Activated B cell treated with CpG ODN at 0.5 μM for 24 hours (primary cell): ENCODE data around the gene ZNF143. TPM values are rescaled to one million over a fixed set of nuclear protein-coding genes. Genes with fewer than 3 reads are reported as not detected.
A peak's percentile ranks its signal among the peaks of the same experiment; 100 is the strongest.

ENCODE experiments used
- ATAC-seq: fragments of 200-7000 bp; cut with Tn5 transposase; one replicate; pipeline ENCODE4 v1.10.0; 2021; ENCODE audit warnings: low read depth, mild to moderate bottlenecking, moderate library complexity
- CTCF ChIA-PET: fragments of 350-600 bp; sonication (Branson Sonifier 250); formaldehyde crosslinking; loops from one replicate; lab custom pipeline; 2021; ENCODE audit warnings: antibody characterized with exemption; lab: Charles Lee
- POLR2A ChIA-PET: fragments of 350-600 bp; sonication (Branson Sonifier 250); formaldehyde crosslinking; loops from one replicate; lab custom pipeline; 2021; ENCODE audit warnings: antibody characterized with exemption; lab: Charles Lee
- DNase-seq: peaks from one replicate; pipeline ENCODE4 v3.0.0; 2022
- H3K27ac Mint-ChIP-seq: one replicate; pipeline ENCODE4 v1.8.0; 2020; ENCODE audit warnings: mixed read lengths
- H3K27me3 Mint-ChIP-seq: one replicate; pipeline ENCODE4 v1.8.0; 2021; ENCODE audit warnings: mixed read lengths
- H3K36me3 Mint-ChIP-seq: one replicate; pipeline ENCODE4 v1.8.0; 2021; ENCODE audit warnings: low read depth, mixed read lengths
- H3K4me1 Mint-ChIP-seq: one replicate; pipeline ENCODE4 v1.8.0; 2021; ENCODE audit warnings: mixed read lengths
- H3K4me3 Mint-ChIP-seq: one replicate; pipeline ENCODE4 v1.8.0; 2020; ENCODE audit warnings: mild to moderate bottlenecking, mixed read lengths
- H3K9me3 Mint-ChIP-seq: one replicate; pipeline ENCODE4 v1.8.0; 2020; ENCODE audit warnings: mixed read lengths
- intact Hi-C: fragments of 100-400 bp; cut with micrococcal nuclease; formaldehyde crosslinking; loops from one replicate; pipeline ENCODE4 v1.15.1; 2024
- total RNA-seq: library from RNA; stranded (reverse); gene quantifications from 2 replicates; pipeline ENCODE4 v1.2.3, GENCODE V29; 2022
- TF ChIP-seq, protein P1 (sequence below): fragments of 200-600 bp; IDR thresholded peaks from one replicate; pipeline ENCODE4 v1.8.0; 2022; ENCODE audit warnings: antibody characterized with exemption, mild to moderate bottlenecking

Gene ZNF143
- total RNA-seq, 1 donor from 2014 or later = 41.1 TPM

DNA sequence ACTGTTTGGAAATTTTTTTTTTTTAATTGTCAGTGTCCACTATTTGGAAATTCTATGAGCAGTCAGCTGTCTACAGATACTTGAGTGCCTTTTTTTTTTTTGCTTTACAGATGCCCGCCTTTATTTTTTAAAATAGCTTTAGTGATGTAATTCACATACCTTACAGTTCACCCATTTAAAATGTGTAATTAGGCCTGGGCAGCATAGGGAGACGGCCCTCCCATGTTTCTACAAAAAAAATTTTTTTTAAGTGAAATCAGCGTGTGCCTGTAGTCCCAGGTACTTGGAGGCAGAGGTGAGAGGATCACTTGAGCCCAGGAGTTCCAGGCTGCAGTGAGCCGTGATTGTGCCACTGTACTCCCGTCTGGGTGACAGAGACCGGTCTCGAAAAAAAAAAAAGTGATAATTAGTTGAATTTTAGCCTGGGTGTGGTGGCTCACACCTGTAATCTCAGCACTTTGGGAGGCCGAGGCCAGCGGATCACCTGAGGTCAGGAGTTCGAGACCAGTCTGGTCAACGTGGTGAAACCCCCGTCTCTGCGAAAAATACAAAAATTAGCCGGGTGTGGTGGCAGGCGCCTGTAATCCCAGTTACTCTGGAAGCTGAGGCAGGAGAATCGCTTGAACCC is 1.5 kb downstream of the ZNF143 start:
- peaks cover 32% of the 10 kb centered on the region for H3K4me1 Mint-ChIP-seq
- ATAC-seq (no peak), DNase-seq (no peak)
- H3K4me3 Mint-ChIP-seq = peak overlapping the region; percentile 97
- peak overlapping the region; percentile 98 for H3K27ac Mint-ChIP-seq
- intact Hi-C loops = loop anchor here (5.0 to 10.0 kb wide), 4 partner anchors 845 to 1393 kb away; partner anchors contain the start of genes ADM, AMPD3 and ZBED5
- ChIA-PET POLR2A (interaction anchor here (0.6 to 3.9 kb wide), 12 partner anchors 11 to 1079 kb away, joined by 3 to 33 read pairs (median 3); partner anchors contain the start of genes RNF141 and TMEM41B), CTCF (interaction anchor here (1.2 kb wide), 1 partner anchor 44 kb away, joined by 5 read pairs; no protein-coding TSS in a partner anchor)
- no peaks in the 10 kb centered on the region for H3K27me3 Mint-ChIP-seq
- TF ChIP-seq, protein P1, sequence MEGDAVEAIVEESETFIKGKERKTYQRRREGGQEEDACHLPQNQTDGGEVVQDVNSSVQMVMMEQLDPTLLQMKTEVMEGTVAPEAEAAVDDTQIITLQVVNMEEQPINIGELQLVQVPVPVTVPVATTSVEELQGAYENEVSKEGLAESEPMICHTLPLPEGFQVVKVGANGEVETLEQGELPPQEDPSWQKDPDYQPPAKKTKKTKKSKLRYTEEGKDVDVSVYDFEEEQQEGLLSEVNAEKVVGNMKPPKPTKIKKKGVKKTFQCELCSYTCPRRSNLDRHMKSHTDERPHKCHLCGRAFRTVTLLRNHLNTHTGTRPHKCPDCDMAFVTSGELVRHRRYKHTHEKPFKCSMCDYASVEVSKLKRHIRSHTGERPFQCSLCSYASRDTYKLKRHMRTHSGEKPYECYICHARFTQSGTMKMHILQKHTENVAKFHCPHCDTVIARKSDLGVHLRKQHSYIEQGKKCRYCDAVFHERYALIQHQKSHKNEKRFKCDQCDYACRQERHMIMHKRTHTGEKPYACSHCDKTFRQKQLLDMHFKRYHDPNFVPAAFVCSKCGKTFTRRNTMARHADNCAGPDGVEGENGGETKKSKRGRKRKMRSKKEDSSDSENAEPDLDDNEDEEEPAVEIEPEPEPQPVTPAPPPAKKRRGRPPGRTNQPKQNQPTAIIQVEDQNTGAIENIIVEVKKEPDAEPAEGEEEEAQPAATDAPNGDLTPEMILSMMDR = no peak
- H3K9me3 Mint-ChIP-seq = no peaks in the 10 kb centered on the region
- H3K36me3 Mint-ChIP-seq = peaks cover 16% of the 10 kb centered on the region

DNA sequence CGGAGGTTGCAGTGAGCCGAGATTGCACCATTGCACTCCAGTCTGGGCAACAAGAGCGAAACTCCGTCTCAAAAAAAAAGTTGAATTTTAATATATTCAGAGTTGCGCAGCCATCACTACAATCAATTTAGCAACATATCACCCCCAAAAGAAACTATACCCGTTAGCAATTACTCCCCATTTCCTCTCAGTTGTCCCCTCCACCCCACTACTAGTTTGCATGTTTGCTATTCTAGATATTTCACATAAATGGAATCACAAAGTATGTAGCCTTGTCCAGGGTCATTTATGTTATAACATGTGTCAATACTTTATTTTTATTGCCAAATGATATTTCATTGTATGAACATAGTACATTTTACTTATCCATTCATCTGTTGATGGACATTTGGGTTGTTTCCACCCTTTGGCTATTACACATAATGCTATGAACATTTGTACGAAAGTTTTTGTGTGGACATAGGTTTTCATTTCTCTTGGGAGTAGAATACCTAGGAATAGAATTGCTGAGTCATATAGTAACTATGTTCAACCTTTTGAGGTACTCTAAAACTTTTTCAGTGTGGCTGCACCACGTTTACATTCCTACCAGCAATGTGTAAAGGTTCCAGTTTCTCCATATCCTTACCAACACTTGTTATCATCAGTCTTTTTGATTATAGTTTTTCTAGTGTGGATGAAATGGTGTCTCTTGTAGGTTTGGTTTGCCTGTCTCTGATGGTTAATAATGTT is 2.2 kb downstream of the ZNF143 start:
- Mint-ChIP-seq H3K4me1 (peaks cover 35% of the 10 kb centered on the region), H3K9me3 (no peaks in the 10 kb centered on the region), H3K27ac (peak overlapping the region; percentile 98), H3K4me3 (peak overlapping the region; percentile 97), H3K36me3 (peaks cover 19% of the 10 kb centered on the region), H3K27me3 (no peaks in the 10 kb centered on the region)
- no peak for DNase-seq
- no peak for ATAC-seq
- intact Hi-C loops = loop anchor here (5.0 to 10.0 kb wide), 4 partner anchors 844 to 1392 kb away; partner anchors contain the start of genes ADM, AMPD3 and ZBED5
- TF ChIP-seq, protein P1 = no peak
- ChIA-PET POLR2A (interaction anchor here (0.7 to 2.9 kb wide), 4 partner anchors 11 to 468 kb away, joined by 3 to 10 read pairs (median 3); no protein-coding TSS in a partner anchor), CTCF (interaction anchor here (1.2 kb wide), 1 partner anchor 43 kb away, joined by 5 read pairs; no protein-coding TSS in a partner anchor)

DNA sequence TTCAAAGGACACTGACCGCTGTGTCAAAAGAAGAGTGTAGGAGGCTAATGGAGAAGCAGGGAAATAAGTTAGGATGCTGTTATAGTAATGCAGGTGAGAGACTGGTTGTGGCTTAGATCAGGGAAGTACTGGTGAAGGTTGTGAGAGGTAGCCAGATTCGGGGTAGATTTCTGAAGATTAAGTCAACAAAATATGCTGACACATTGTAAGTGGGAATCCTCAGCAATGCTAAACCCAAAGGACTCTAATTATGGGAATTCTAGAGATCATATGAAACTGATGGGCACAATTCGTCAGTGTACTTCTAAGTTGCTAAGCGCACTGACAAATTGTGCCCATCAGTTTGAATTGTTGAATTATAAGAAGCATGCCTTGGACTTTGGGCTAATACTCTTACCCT is 10.0 kb downstream of the ZNF143 start:
- DNase-seq (no peak), ATAC-seq (no peak)
- Mint-ChIP-seq H3K36me3 (peaks cover 61% of the 10 kb centered on the region), H3K27ac (no peak overlapping the region), H3K27me3 (no peaks in the 10 kb centered on the region), H3K9me3 (no peaks in the 10 kb centered on the region), H3K4me3 (no peak overlapping the region), H3K4me1 (peaks cover 7% of the 10 kb centered on the region)
- CTCF ChIA-PET = no interaction called here
- TF ChIP-seq, protein P1 = no peak
- POLR2A ChIA-PET = interaction anchor here (0.6 to 1.1 kb wide), 3 partner anchors 10 to 44 kb away, joined by 3 to 6 read pairs (median 4); partner anchors contain the start of gene ZNF143
- intact Hi-C loops = no loop called here

DNA sequence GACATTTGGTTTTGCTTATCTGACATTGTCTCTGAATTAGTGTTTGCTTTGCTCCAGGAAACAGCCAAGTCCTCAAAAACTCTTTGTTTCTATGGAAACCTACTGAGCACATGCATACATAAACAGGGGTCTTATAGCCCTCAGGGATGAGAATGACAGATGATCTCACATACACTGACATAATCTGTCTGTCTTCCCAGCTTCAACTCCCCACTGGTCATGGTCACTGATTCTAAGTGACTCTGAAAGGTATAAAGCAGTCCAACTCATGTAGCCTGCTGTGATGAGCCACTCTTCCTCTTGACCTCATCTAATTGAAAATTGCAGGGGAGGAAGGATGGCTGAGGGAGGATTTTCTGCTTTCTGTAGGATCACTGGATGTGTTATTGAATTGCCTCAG is 12.6 kb downstream of the ZNF143 start:
- Mint-ChIP-seq H3K4me1 (no peaks in the 10 kb centered on the region), H3K9me3 (no peaks in the 10 kb centered on the region), H3K4me3 (no peak overlapping the region), H3K27ac (no peak overlapping the region), H3K27me3 (no peaks in the 10 kb centered on the region), H3K36me3 (peaks cover 72% of the 10 kb centered on the region)
- ChIA-PET POLR2A (interaction anchor here (0.7 to 1.0 kb wide), 2 partner anchors 11 to 89 kb away, joined by 3 to 10 read pairs; no protein-coding TSS in a partner anchor), CTCF (interaction anchor here (1.5 kb wide), 1 partner anchor 33 kb away, joined by 7 read pairs; no protein-coding TSS in a partner anchor)
- intact Hi-C loops = no loop called here
- TF ChIP-seq, protein P1 = no peak
- no peak for DNase-seq
- no peak for ATAC-seq
